ENCODE results near the gene NPTX2. TPM values are rescaled to one million over a fixed set of nuclear protein-coding genes. Genes with fewer than 3 reads are reported as not detected.

NPTX2 gene
- total RNA-seq, 1 experiment from 2014 or later: not detected

- no TSS peak for BruUV-seq (replicated peaks)
- no peak for DNase-seq (ENCODE audit: low read depth, low spot score)
- RAD21 ChIA-PET (ENCODE audit: low non-redundant PET in 1 of 2, low total read pairs in 2 of 2, uncharacterized antibody in 2 of 2, unreplicated experiment in 2 of 2): no interaction called here
Measured at GRCh38 chr7:98670186-98670585, 53.1 kb downstream of the NPTX2 start.

More at GRCh38 chr7:98670186-98670585, 53.1 kb downstream of the NPTX2 start:
- Histone ChIP-seq H3K4me3 (replicated peaks in 1 of 2; ENCODE audit: low read depth in 1 of 2, low read length in 2 of 2) (no peak overlapping the region), H3K27me3 (ENCODE audit: insufficient read depth, low read length) (no peaks in the 10 kb centered on the region), H3K79me2 (ENCODE audit: insufficient read depth, low read length) (no peaks in the 10 kb centered on the region), H3K9me2 (ENCODE audit: insufficient read depth) (no peaks in the 10 kb centered on the region), H4K20me1 (ENCODE audit: insufficient read depth) (no peaks in the 10 kb centered on the region), H3K4me2 (ENCODE audit: low read length) (no peak overlapping the region), H3K9ac (ENCODE audit: low read length) (no peak overlapping the region), H2AFZ (ENCODE audit: low read depth, low read length, poor library complexity, severe bottlenecking) (no peak overlapping the region), H3K9me3 (ENCODE audit: control insufficient read depth in 1 of 2, insufficient read depth in 1 of 2, low read depth in 1 of 2, low read length in 2 of 2) (peaks cover 0 to 10% of the 10 kb centered on the region in 2 experiments; a peak in 1 of 4 replicates), H3K36me3 (ENCODE audit: control insufficient read depth in 1 of 2, insufficient read depth in 2 of 2, low read length in 2 of 2) (no peaks in the 10 kb centered on the region), H3K4me1 (ENCODE audit: control insufficient read depth in 1 of 2, insufficient read depth in 2 of 2, low read length in 2 of 2) (no peaks in the 10 kb centered on the region), H3K27ac (ENCODE audit: low read depth, low read length) (no peak overlapping the region)
- no peak for ATAC-seq
- TF ChIP-seq EGR1 (IDR thresholded peaks at IDR 0.05; ENCODE audit: low read depth): no peak
- no peak for TF ChIP-seq SP1 (IDR thresholded peaks at IDR 0.05; ENCODE audit: low read depth)
- TF ChIP-seq RAD21 (IDR thresholded peaks at IDR 0.05; ENCODE audit: low read depth): no peak
- no peak for TF ChIP-seq CEBPB (IDR thresholded peaks at IDR 0.05; ENCODE audit: low read depth)
- no peak for TF ChIP-seq ZNF274 (IDR thresholded peaks at IDR 0.05; ENCODE audit: low read depth, low read length)
- TF ChIP-seq EZH2phosphoT487 (IDR thresholded peaks at IDR 0.05; ENCODE audit: borderline replicate concordance): no peak
- no peak for TF ChIP-seq REST (IDR thresholded peaks at IDR 0.05; ENCODE audit: low read depth)
- no peak for TF ChIP-seq TCF7L2 (IDR thresholded peaks at IDR 0.05; ENCODE audit: borderline replicate concordance, extremely low read depth, insufficient read depth, insufficient read length)
- TF ChIP-seq CBX3 (IDR thresholded peaks at IDR 0.05; ENCODE audit: low read depth): no peak
- TF ChIP-seq SIN3A (IDR thresholded peaks at IDR 0.05; ENCODE audit: low read depth): no peak
- no peak for TF ChIP-seq POLR2A (IDR thresholded peaks at IDR 0.05; ENCODE audit: borderline replicate concordance, extremely low read depth, insufficient read depth, insufficient read length)
- TF ChIP-seq ZBTB33 (IDR thresholded peaks at IDR 0.05; ENCODE audit: extremely low read depth, insufficient replicate concordance, low read length): no peak
- no peak for TF ChIP-seq POLR2AphosphoS5 (IDR thresholded peaks at IDR 0.05; ENCODE audit: low read depth, low read length)
- no peak for TF ChIP-seq SRF (IDR thresholded peaks at IDR 0.05; ENCODE audit: low read depth)
- no peak for TF ChIP-seq MAX (IDR thresholded peaks at IDR 0.05)
- TF ChIP-seq EZH2 (IDR thresholded peaks at IDR 0.05): no peak
- TF ChIP-seq YY1 (IDR thresholded peaks at IDR 0.05; ENCODE audit: extremely low read depth, insufficient replicate concordance, low read depth, low read length): no peak
- no peak for TF ChIP-seq JUND (IDR thresholded peaks at IDR 0.05)
- TF ChIP-seq ATF3 (IDR thresholded peaks at IDR 0.05): no peak
- POLR2A ChIA-PET: no interaction called here
- intact Hi-C loops (cut with micrococcal nuclease): no loop called here
- CTCF ChIA-PET: no interaction called here

Measured in HCT116 (cell line).